Small intestine (tissue), 7 donors: ENCODE results near the gene NME1. TPM values are rescaled to one million over a fixed set of nuclear protein-coding genes. Genes with fewer than 3 reads are reported as not detected.
A peak's percentile ranks its signal among the peaks of the same experiment; 100 is the strongest.
"Not testable (repeated sequence)": the region's sequence is repeated elsewhere in the genome, so short reads cannot be mapped to it uniquely, and the experiment has no call there.

ENCODE experiments used
- DNase-seq, 2 donors: peaks; one replicate each; pipeline versions ENCODE4 v3.0.0 to v3.0.0-alpha.2; 2013
- FAIRE-seq: peaks from 2 replicates; lab custom pipeline; 2012; peaks lifted over from hg19 to GRCh38; lab: Jason Lieb, UNC
- H3K27ac ChIP-seq, 3 donors: one replicate each; pipeline ENCODE4 v1.5.1; 2013; ENCODE audit warnings: low read length in 2 of 3, mild to moderate bottlenecking in 2 of 3, control low read depth in 1 of 3, inconsistent platforms in 1 of 3, low read depth in 1 of 3, moderate library complexity in 1 of 3
- H3K27me3 ChIP-seq, 3 donors: one replicate each; pipeline ENCODE4 v1.6.1; 2013; ENCODE audit warnings: low read length in 3 of 3, inconsistent platforms in 1 of 3; ENCODE audit not compliant: control insufficient read depth in 3 of 3, insufficient read depth in 3 of 3
- H3K36me3 ChIP-seq, 3 donors: one replicate each; pipeline ENCODE4 v1.6.1; 2013; ENCODE audit warnings: low read length in 3 of 3, inconsistent platforms in 1 of 3, low read depth in 1 of 3, mild to moderate bottlenecking in 1 of 3, moderate library complexity in 1 of 3; ENCODE audit not compliant: control insufficient read depth in 3 of 3, insufficient read depth in 2 of 3
- H3K4me1 ChIP-seq, 3 donors: one replicate each; pipeline ENCODE4 v1.6.1; 2013; ENCODE audit warnings: low read length in 2 of 3, inconsistent platforms in 1 of 3, low read depth in 1 of 3, mild to moderate bottlenecking in 1 of 3, moderate library complexity in 1 of 3; ENCODE audit not compliant: control insufficient read depth in 3 of 3, insufficient read depth in 2 of 3
- H3K4me3 ChIP-seq, 3 donors: one replicate each; pipeline ENCODE4 v1.5.1; 2013; ENCODE audit warnings: low read length in 3 of 3, control low read depth in 1 of 3, inconsistent platforms in 1 of 3, low read depth in 1 of 3, mild to moderate bottlenecking in 1 of 3, moderate library complexity in 1 of 3
- H3K9me3 ChIP-seq, 2 donors: one replicate each; pipeline ENCODE4 v1.6.1; 2013; ENCODE audit warnings: low read depth in 1 of 2, low read length in 1 of 2; ENCODE audit not compliant: control insufficient read depth in 2 of 2, insufficient read depth in 1 of 2
- WGBS, 3 donors: extraction: QIAGEN DNeasy Blood & Tissue Kit; methylation state at CpG; one replicate each; pipeline ENCODE4 v1.1.7; 2013; 5-methylcytosine and 5-hydroxymethylcytosine counted together
- polyA plus RNA-seq, 4 donors: library from polyadenylated mRNA; stranded (reverse) in 3 of 4; unstranded in 1 of 4; fragments of 200-250 nt in 3 of 4; fragments of 120-200 nt in 1 of 4; gene quantifications; one replicate each; pipeline versions ENCODE4 v1.2.1 to v1.2.3, GENCODE V29; 2013
- donor health status: healthy with polysubstance abuse.
- donor health status: control.
- donor health status: control.
- donor health status: Bipolar disorder and iron deficiency.
- donor health status: healthy.

The NME1 gene
- polyA plus RNA-seq, 4 donors = 18.6 to 175 (median 42.7) TPM

GRCh38 chr17:51166987-51167931 is 13.9 kb downstream of the NME1 start:
- Histone ChIP-seq H3K27ac (peak overlapping the region; percentile 79 to 96 (median 79)), H3K36me3 (peaks cover 0 to 36% (median 3%) of the 10 kb centered on the region in 3 donors), H3K9me3 (no peaks in the 10 kb centered on the region), H3K4me3 (peak overlapping the region; percentile 71 to 95 (median 85)), H3K4me1 (peaks cover 0 to 12% (median 2%) of the 10 kb centered on the region in 3 donors), H3K27me3 (no peaks in the 10 kb centered on the region)
- DNase-seq = peak; percentile 58 to 83
- FAIRE-seq = no peak
- WGBS, 3 donors = 10 to 15% (median 13%) methylated on average over 25 to 42 of the region's 42 CpGs

GRCh38 chr17:51169340-51169739 is 16.0 kb downstream of the NME1 start:
- WGBS, 3 donors = 86 to 98% (median 95%) methylated on average over 1 of the region's 1 CpG
- no peak for DNase-seq
- Histone ChIP-seq H3K36me3 (peaks cover 2 to 44% (median 3%) of the 10 kb centered on the region in 3 donors), H3K27me3 (no peaks in the 10 kb centered on the region), H3K4me3 (no peak overlapping the region), H3K27ac (no peak overlapping the region), H3K4me1 (peaks cover 0 to 12% (median 2%) of the 10 kb centered on the region in 3 donors), H3K9me3 (no peaks in the 10 kb centered on the region)
- FAIRE-seq = no peak

DNA sequence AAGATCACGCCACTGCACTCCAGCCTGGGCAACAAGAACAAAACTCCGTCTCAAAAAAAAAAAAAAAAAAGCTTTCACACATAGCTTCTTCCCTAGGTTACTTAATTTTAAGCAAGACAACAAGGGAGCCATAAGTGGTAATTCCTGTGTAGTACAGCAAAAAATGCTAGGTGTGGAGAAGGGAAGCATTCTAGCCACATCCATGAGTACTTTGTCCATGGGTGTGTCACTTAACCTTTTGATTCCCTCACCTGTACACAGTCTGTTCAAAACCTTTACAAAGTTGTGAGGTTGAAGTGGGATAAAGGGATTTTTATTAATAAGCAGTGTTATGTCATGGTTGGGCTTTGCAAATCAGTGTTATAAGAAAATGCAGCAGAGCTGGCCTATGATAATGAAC is 17.4 kb downstream of the NME1 start:
- FAIRE-seq = no peak
- peaks cover 0 to 5% (median 2%) of the 10 kb centered on the region in 3 donors for H3K4me1 ChIP-seq
- peaks cover 2 to 54% (median 3%) of the 10 kb centered on the region in 3 donors for H3K36me3 ChIP-seq
- peak; percentile 60 to 70 for DNase-seq
- 42 to 90% (median 72%) methylated on average over 2 of the region's 2 CpGs for WGBS, 3 donors
- H3K4me3 ChIP-seq = no peak overlapping the region
- H3K9me3 ChIP-seq = no peaks in the 10 kb centered on the region
- H3K27me3 ChIP-seq = no peaks in the 10 kb centered on the region
- H3K27ac ChIP-seq = peak overlapping the region in 1 of 3 donors; percentile 65

- not testable (repeated sequence) for H3K9me3 ChIP-seq, H3K27ac ChIP-seq, FAIRE-seq, H3K4me3 ChIP-seq, H3K27me3 ChIP-seq, H3K4me1 ChIP-seq, DNase-seq
- peaks cover 2 to 55% (median 3%) of the 10 kb centered on the region in 3 donors for H3K36me3 ChIP-seq
- WGBS, 3 donors = 84 to 95% (median 92%) methylated on average over 9 of the region's 9 CpGs
Measured at GRCh38 chr17:51172030-51172429, 18.7 kb downstream of the NME1 start.

GRCh38 chr17:51180486-51180885 is 27.1 kb downstream of the NME1 start:
- H3K27me3 ChIP-seq = no peaks in the 10 kb centered on the region

GRCh38 chr17:51184124-51184523 is 30.8 kb downstream of the NME1 start:
- 52 to 63% (median 60%) methylated on average over 1 of the region's 1 CpG for WGBS, 3 donors
- DNase-seq (no peak), FAIRE-seq (no peak)
- H3K4me1 ChIP-seq = peaks cover 0 to 3% (median 0%) of the 10 kb centered on the region in 3 donors
- no peak overlapping the region for H3K27ac ChIP-seq
- H3K27me3 ChIP-seq = no peaks in the 10 kb centered on the region
- no peak overlapping the region for H3K4me3 ChIP-seq
- H3K36me3 ChIP-seq = peaks cover 4 to 33% (median 5%) of the 10 kb centered on the region in 3 donors
- H3K9me3 ChIP-seq = no peaks in the 10 kb centered on the region

More at GRCh38 chr17:51180486-51180885, 27.1 kb downstream of the NME1 start:
- Histone ChIP-seq H3K4me3 (no peak overlapping the region), H3K4me1 (peaks cover 0 to 3% (median 0%) of the 10 kb centered on the region in 3 donors), H3K36me3 (peaks cover 4 to 25% (median 5%) of the 10 kb centered on the region in 3 donors), H3K27ac (no peak overlapping the region), H3K9me3 (no peaks in the 10 kb centered on the region)
- FAIRE-seq (no peak), DNase-seq (no peak)
- WGBS, 3 donors = 82 to 87% (median 84%) methylated on average over 5 of the region's 5 CpGs

DNA sequence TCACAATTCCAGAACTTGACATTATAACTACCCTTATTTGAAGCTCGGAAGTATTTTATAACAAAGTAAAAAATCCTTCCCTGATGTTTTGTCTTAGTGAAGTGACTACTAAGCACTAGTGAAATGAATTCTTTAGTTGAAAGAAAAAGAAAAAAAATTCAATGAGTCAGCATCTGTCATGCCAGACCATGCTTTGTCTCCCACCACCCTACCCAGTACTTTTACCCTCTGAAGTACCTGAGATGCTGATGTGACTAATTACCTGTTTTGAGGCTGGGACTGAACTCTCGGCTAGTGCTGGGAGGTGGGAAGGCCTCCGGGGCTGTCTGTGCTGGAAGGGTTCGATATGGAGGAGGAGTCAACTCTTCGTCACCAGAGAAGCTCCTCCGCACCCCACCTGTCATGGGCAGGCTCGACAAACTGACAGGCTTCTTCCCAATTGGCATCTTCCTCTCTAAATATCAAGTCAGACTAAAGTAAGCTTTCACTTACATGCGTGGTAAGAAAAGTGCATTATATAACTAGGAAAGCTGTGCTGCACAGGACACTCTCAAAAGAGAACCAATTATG is 32.5 kb downstream of the NME1 start:
- no peak for FAIRE-seq
- DNase-seq = no peak
- no peaks in the 10 kb centered on the region for H3K9me3 ChIP-seq
- H3K4me1 ChIP-seq = peaks cover 0 to 3% (median 0%) of the 10 kb centered on the region in 3 donors
- no peaks in the 10 kb centered on the region for H3K27me3 ChIP-seq
- H3K4me3 ChIP-seq = no peak overlapping the region
- peaks cover 4 to 42% (median 5%) of the 10 kb centered on the region in 3 donors for H3K36me3 ChIP-seq
- 94 to 96% (median 95%) methylated on average over 8 of the region's 8 CpGs for WGBS, 3 donors
- H3K27ac ChIP-seq = no peak overlapping the region

- FAIRE-seq (no peak), DNase-seq (no peak)
- Histone ChIP-seq H3K9me3 (no peaks in the 10 kb centered on the region), H3K27ac (no peak overlapping the region), H3K27me3 (no peaks in the 10 kb centered on the region), H3K4me1 (peaks cover 0 to 3% (median 0%) of the 10 kb centered on the region in 3 donors), H3K36me3 (peaks cover 0 to 28% (median 5%) of the 10 kb centered on the region in 3 donors), H3K4me3 (no peak overlapping the region)
- WGBS, 3 donors = 81 to 87% (median 86%) methylated on average over 9 of the region's 9 CpGs
Measured at GRCh38 chr17:51188271-51188833, 35.0 kb downstream of the NME1 start.
